SU-DHL-6 (cell line): ENCODE measurements around the gene DIAPH3.

Source experiments
- H2AFZ ChIP-seq: fragments of 200-600 bp; sonication (generic); 2 replicates; pipeline ENCODE4 v1.6.1; 2014; ENCODE audit warnings: low read depth, mild to moderate bottlenecking, moderate library complexity, mixed read lengths, antibody characterized with exemption, low read length; ENCODE audit not compliant: severe bottlenecking
- H3F3A ChIP-seq: fragments of 200-600 bp; shearing (Covaris generic); 2 replicates; pipeline ENCODE4 v1.6.0; 2016; ENCODE audit warnings: antibody characterized with exemption, mild to moderate bottlenecking; ENCODE audit not compliant: insufficient read depth
- H3K27ac ChIP-seq: fragments of 200-600 bp; sonication (generic); 2 replicates; pipeline ENCODE4 v1.5.1; 2016; ENCODE audit warnings: low read depth, mild to moderate bottlenecking, low read length, moderate library complexity, mixed read lengths
- H3K27me3 ChIP-seq: fragments of 200-600 bp; sonication (generic), shearing (Covaris generic); 2 replicates; pipeline ENCODE4 v1.6.0; 2014; ENCODE audit warnings: mild to moderate bottlenecking, low read length
- H3K36me3 ChIP-seq: fragments of 200-600 bp; sonication (generic); 2 replicates; pipeline ENCODE4 v1.6.1; 2014; ENCODE audit warnings: mild to moderate bottlenecking, low read length, mixed read lengths
- H3K4me2 ChIP-seq: fragments of 300-600, 200-600 bp; shearing (Covaris generic), sonication (generic); 2 replicates; pipeline ENCODE4 v1.6.0; 2014; ENCODE audit warnings: low read length, low read depth, mild to moderate bottlenecking; ENCODE audit not compliant: poor library complexity, severe bottlenecking
- H3K4me3 ChIP-seq: fragments of 200-600 bp; sonication (generic); 2 replicates; pipeline ENCODE4 v1.5.1; 2014; ENCODE audit warnings: antibody characterized with exemption, low read length, mild to moderate bottlenecking, mixed read lengths; ENCODE audit not compliant: insufficient read depth, poor library complexity, severe bottlenecking
- H3K79me2 ChIP-seq: fragments of 200-600 bp; sonication (generic); 2 replicates; pipeline ENCODE4 v1.6.1; 2014; ENCODE audit warnings: mild to moderate bottlenecking, low read length, moderate library complexity; ENCODE audit not compliant: insufficient read depth
- H3K9ac ChIP-seq: fragments of 200-600 bp; sonication (generic); 2 replicates; pipeline ENCODE4 v1.7.0; 2014; ENCODE audit warnings: mild to moderate bottlenecking, low read length
- H3K9me2 ChIP-seq: fragments of 200-600 bp; sonication (generic); replicated peaks from 2 replicates; pipeline ENCODE4 v1.6.1; 2014; ENCODE audit warnings: low read length; ENCODE audit not compliant: insufficient read depth
- H3K9me3 ChIP-seq: fragments of 200-600 bp; sonication (generic); 2 replicates; pipeline ENCODE4 v1.6.1; 2014; ENCODE audit warnings: low read length, mixed read lengths; ENCODE audit not compliant: insufficient read depth
- H4K20me1 ChIP-seq: fragments of 200-600 bp; sonication (generic); 2 replicates; pipeline ENCODE4 v1.6.1; 2014; ENCODE audit warnings: low read depth, mild to moderate bottlenecking, antibody characterized with exemption, low read length, moderate library complexity, mixed read lengths
- EZH2phosphoT487 ChIP-seq: fragments of 200-600 bp; sonication (generic), shearing (Covaris generic); conservative IDR thresholded peaks from 2 replicates; pipeline ENCODE4 v1.6.1; 2018; ENCODE audit warnings: mild to moderate bottlenecking, antibody characterized with exemption, low read length, moderate library complexity, mixed read lengths
- TF ChIP-seq, protein P1 (sequence below): fragments of 200-600 bp; sonication (generic); IDR thresholded peaks from one replicate; pipeline ENCODE4 v1.5.1; 2017; ENCODE audit warnings: antibody characterized with exemption, mild to moderate bottlenecking, low read length, moderate library complexity; ENCODE audit not compliant: insufficient read depth, poor library complexity, severe bottlenecking

Gene DIAPH3

DNA sequence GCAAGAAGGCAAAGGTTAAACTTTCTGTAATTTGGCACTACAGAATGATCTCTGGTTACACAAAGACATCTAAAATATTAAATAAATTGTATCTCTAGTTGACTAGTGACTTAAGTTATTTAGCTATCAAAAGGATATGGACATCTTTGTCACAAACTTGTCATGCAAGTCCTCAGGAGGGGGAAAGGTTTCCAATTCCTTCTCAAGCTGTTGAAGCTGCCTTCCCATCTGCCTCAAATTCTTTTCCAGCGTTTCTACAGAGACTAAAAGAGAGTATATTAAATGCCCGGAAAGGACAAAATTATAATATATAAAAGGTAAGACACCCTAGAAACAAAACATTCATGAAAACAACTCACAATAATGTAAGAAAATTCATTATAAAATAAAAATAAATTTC is 324.5 kb downstream of the DIAPH3 start:
- Histone ChIP-seq H3K4me2 (no peak overlapping the region), H3K4me3 (no peak overlapping the region), H3K36me3 (no peaks in the 10 kb centered on the region), H3K27ac (no peak overlapping the region), H3F3A (no peaks in the 10 kb centered on the region), H3K79me2 (no peaks in the 10 kb centered on the region), H3K9me3 (no peaks in the 10 kb centered on the region), H3K9me2 (no peaks in the 10 kb centered on the region), H2AFZ (no peak overlapping the region), H3K27me3 (no peaks in the 10 kb centered on the region), H3K9ac (no peak overlapping the region), H4K20me1 (no peaks in the 10 kb centered on the region)
- TF ChIP-seq, protein P1, sequence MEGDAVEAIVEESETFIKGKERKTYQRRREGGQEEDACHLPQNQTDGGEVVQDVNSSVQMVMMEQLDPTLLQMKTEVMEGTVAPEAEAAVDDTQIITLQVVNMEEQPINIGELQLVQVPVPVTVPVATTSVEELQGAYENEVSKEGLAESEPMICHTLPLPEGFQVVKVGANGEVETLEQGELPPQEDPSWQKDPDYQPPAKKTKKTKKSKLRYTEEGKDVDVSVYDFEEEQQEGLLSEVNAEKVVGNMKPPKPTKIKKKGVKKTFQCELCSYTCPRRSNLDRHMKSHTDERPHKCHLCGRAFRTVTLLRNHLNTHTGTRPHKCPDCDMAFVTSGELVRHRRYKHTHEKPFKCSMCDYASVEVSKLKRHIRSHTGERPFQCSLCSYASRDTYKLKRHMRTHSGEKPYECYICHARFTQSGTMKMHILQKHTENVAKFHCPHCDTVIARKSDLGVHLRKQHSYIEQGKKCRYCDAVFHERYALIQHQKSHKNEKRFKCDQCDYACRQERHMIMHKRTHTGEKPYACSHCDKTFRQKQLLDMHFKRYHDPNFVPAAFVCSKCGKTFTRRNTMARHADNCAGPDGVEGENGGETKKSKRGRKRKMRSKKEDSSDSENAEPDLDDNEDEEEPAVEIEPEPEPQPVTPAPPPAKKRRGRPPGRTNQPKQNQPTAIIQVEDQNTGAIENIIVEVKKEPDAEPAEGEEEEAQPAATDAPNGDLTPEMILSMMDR = no peak
- TF ChIP-seq EZH2phosphoT487 = no peak

- Histone ChIP-seq H3K4me3 (no peak overlapping the region), H3K79me2 (no peaks in the 10 kb centered on the region), H3F3A (no peaks in the 10 kb centered on the region), H3K27ac (no peak overlapping the region), H2AFZ (no peak overlapping the region), H3K36me3 (no peaks in the 10 kb centered on the region; the same call in 1 of the 2 replicates), H3K9me2 (no peaks in the 10 kb centered on the region), H4K20me1 (no peaks in the 10 kb centered on the region), H3K27me3 (no peaks in the 10 kb centered on the region), H3K9me3 (no peaks in the 10 kb centered on the region), H3K9ac (no peak overlapping the region), H3K4me2 (no peak overlapping the region)
- no peak for TF ChIP-seq EZH2phosphoT487
- TF ChIP-seq, protein P1 = no peak
Measured at GRCh38 chr13:59837101-59837500, 326.6 kb downstream of the DIAPH3 start.

DNA sequence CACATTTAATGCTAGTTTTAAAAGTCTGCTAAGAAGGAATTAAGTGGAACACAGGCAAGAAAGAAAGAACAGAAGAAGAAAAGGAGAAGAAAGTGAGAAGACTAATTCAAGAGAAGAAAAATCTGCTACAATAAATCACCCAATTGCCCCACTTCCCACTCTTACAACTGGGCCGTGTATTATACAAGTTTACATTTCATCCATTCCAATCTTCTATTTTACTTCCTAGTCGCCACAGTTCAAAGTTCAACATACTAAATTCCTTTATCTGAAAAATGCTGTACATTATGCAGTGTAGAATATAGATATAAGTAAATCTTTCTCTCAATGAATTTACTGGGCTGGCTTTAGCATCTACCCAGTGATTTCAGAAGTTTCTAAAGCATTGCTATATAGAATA is 328.2 kb downstream of the DIAPH3 start:
- H3K4me3 ChIP-seq = no peak overlapping the region
- H3F3A ChIP-seq = no peaks in the 10 kb centered on the region
- H2AFZ ChIP-seq = no peak overlapping the region
- no peak overlapping the region for H3K9ac ChIP-seq
- H3K27ac ChIP-seq = no peak overlapping the region
- no peaks in the 10 kb centered on the region for H3K79me2 ChIP-seq
- TF ChIP-seq, protein P1 = no peak
- TF ChIP-seq EZH2phosphoT487 = no peak
- no peaks in the 10 kb centered on the region for H3K9me3 ChIP-seq
- no peaks in the 10 kb centered on the region for H3K27me3 ChIP-seq
- no peak overlapping the region for H3K4me2 ChIP-seq
- H3K9me2 ChIP-seq = no peaks in the 10 kb centered on the region
- no peaks in the 10 kb centered on the region for H4K20me1 ChIP-seq
- H3K36me3 ChIP-seq = no peaks in the 10 kb centered on the region; the same call in 1 of the 2 replicates
